Gastrocnemius medialis (tissue), 4 donors: ENCODE results near the gene PKHD1.

Experiments used
- CTCF ChIP-seq, 5 experiments: fragments of 450-650 bp in 3 of 5; fragments of 200-600 bp in 2 of 5; sonication (generic) in 2 of 5; IDR thresholded peaks in 4 of 5; conservative IDR thresholded peaks in 1 of 5; 1 replicate in 4 of 5; 2 replicates in 1 of 5; pipeline ENCODE4 v1.5.1; 2016 to 2019; ENCODE audit warnings: antibody characterized with exemption in 5 of 5, mild to moderate bottlenecking in 3 of 5, moderate library complexity in 3 of 5
- POLR2A ChIP-seq, 2 donors: fragments of 450-650 bp; IDR thresholded peaks; one replicate each; pipeline ENCODE4 v1.6.1; 2017; ENCODE audit warnings: antibody characterized with exemption in 2 of 2, mild to moderate bottlenecking in 2 of 2, moderate library complexity in 2 of 2

GRCh38 chr6:52049252-52050050 lies 38.0 kb downstream of the PKHD1 start:
- TF ChIP-seq CTCF (IDR thresholded peaks at IDR 0.05 in 4 of 5, conservative IDR thresholded peaks at IDR 0.05 in 1 of 5) (peak in 4 of 5 experiments; percentile 7 to 51 (median 28)), POLR2A (IDR thresholded peaks at IDR 0.05) (no peak)
